A549 treated with AZD2906 at 1 μM for 4 hours (cell line): ENCODE results near the gene ATP5IF1. TPM values are rescaled to one million over a fixed set of nuclear protein-coding genes. Genes with fewer than 3 reads are reported as not detected.

Experiments used
- total RNA-seq: library from RNA; stranded (reverse); fragments of 200-300 nt; extraction: Qiagen RNA extraction; gene quantifications from 5 replicates; pipeline ENCODE4 v1.2.3, GENCODE V29; 2022

Gene ATP5IF1
- 154 to 171 TPM (median 160 TPM) in 5 replicates for total RNA-seq

GRCh38 chr1:28235755-28236655, at the start of gene ATP5IF1:
TSS of gene ATP5IF1 (plus strand) at chr1:28236124. CDS start at chr1:28236184, 60 bp downstream.

GRCh38 chr1:28232558-28233263, 3.2 kb upstream of the ATP5IF1 start, which contains the start of gene DNAJC8:
TSS of gene DNAJC8 (minus strand) at chr1:28233029. CDS start at chr1:28232998, 31 bp downstream.

DNA sequence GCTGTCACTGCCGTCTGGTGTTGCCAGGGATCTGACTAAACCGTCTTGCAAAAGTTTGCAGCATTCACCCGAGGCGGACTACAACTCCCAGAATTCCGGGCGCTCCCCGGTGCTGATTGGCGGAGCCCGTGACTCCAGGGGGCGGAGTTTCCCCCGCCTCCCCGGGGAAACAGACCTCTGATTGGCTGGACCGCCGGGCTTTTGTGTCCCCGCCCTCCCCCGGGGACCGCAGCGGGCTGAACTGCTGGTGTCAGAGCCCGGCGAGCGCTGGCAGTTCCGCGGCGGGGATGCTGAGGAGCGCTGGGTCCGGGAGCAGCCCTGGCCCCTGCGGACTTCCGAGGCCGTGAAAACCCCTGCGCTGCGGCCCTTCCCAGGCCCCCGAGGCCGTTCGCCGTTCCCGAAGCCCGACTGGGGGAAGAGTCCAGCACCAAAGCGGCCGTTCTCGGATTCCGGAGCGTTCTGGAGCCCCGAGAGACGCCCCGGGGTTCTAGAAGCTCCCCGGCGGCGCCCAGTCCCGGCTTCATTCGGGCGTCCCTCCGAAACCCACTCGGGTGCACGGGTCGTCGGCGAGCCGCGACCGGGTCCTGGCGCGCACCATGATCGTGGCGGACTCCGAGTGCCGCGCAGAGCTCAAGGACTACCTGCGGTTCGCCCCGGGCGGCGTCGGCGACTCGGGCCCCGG, 23.5 kb downstream of the ATP5IF1 start, which contains the start of gene SESN2:
Gene SESN2, plus strand, starts transcription at position 267 of the 682 bp plus-strand sequence. Its CDS starts 330 bp downstream, at position 597.

Other genes with a start within 250 kb of the ATP5IF1 start
- gene EYA3, start 147.5 kb upstream of the ATP5IF1 start, total RNA-seq, result 4.8 to 6.3 TPM (median 5.9 TPM) in 5 replicates
- 0.09 to 0.17 TPM (median 0.13 TPM) in 5 replicates for gene PTAFR, start 59.4 kb upstream of the ATP5IF1 start, total RNA-seq
- 64.3 to 75.0 TPM (median 68.2 TPM) in 5 replicates for gene DNAJC8, start 3.1 kb upstream of the ATP5IF1 start, total RNA-seq
- gene SESN2, start 23.4 kb downstream of the ATP5IF1 start, total RNA-seq, result 6.4 to 10.4 TPM (median 7.1 TPM) in 5 replicates
- gene MED18, start 92.9 kb downstream of the ATP5IF1 start, total RNA-seq, result 13.1 to 17.4 TPM (median 17.2 TPM) in 5 replicates
- 20.6 to 26.3 TPM (median 21.9 TPM) in 5 replicates for gene PHACTR4, start 133.6 kb downstream of the ATP5IF1 start, total RNA-seq